Measurements from ENCODE around the gene RD3L. TPM values are rescaled to one million over a fixed set of nuclear protein-coding genes. Genes with fewer than 3 reads are reported as not detected.

The RD3L gene
- total RNA-seq, 4 donors from 2014 or later = not detected

GRCh38 chr14:103969961-103970360 lies 27.6 kb upstream of the RD3L start:
- no peak for TF ChIP-seq CTCF (IDR thresholded peaks at IDR 0.05)
- no peak for ATAC-seq (ENCODE audit: low FRiP score)
- no peak for DNase-seq (ENCODE audit: low spot score)

- DNase-seq (ENCODE audit: low spot score) = no peak
- TF ChIP-seq CTCF (IDR thresholded peaks at IDR 0.05) = no peak
Observed at GRCh38 chr14:103966631-103967030, 24.3 kb upstream of the RD3L start.

GRCh38 chr14:103961928-103962578 lies 19.7 kb upstream of the RD3L start:
- TF ChIP-seq CTCF (IDR thresholded peaks at IDR 0.05) = no peak
- no peak for DNase-seq (ENCODE audit: low spot score)
- ATAC-seq (ENCODE audit: low FRiP score) = no peak

More at GRCh38 chr14:103966631-103967030, 24.3 kb upstream of the RD3L start:
- no peak for ATAC-seq (ENCODE audit: low FRiP score)

- ATAC-seq (ENCODE audit: low FRiP score) (no peak), DNase-seq (ENCODE audit: low spot score) (no peak)
- TF ChIP-seq CTCF (IDR thresholded peaks at IDR 0.05) = no peak
Observed at GRCh38 chr14:103960457-103961055, 18.2 kb upstream of the RD3L start.

- DNase-seq (ENCODE audit: low spot score) (no peak), ATAC-seq (ENCODE audit: low FRiP score) (no peak)
- no peak for TF ChIP-seq CTCF (IDR thresholded peaks at IDR 0.05)
Observed at GRCh38 chr14:103949131-103949790, 6.9 kb upstream of the RD3L start.

GRCh38 chr14:103948442-103948841 lies 6.1 kb upstream of the RD3L start:
- no peak for TF ChIP-seq CTCF (IDR thresholded peaks at IDR 0.05)
- no peak for DNase-seq (ENCODE audit: low spot score)
- ATAC-seq (ENCODE audit: low FRiP score) = no peak
